NCI-H146 treated with DMSO at 0.1 percent for 48 hours (cell line): ENCODE data around the gene OR2T3.
"Not testable (repeated sequence)": the region's sequence is repeated elsewhere in the genome, so short reads cannot be mapped to it uniquely, and the experiment has no call there.

Experiments used
- DNase-seq: peaks from one replicate; lab custom pipeline; 2025; ENCODE audit not compliant: unreplicated experiment; lab: John Stamatoyannopoulos, UW

Gene OR2T3

GRCh38 chr1:248473051-248473450 is at the start of gene OR2T3:
OR2T3 (plus strand) TSS chr1:248473351; CDS start chr1:248473351, 0 bp downstream.
- DNase-seq = not testable (repeated sequence)

GRCh38 chr1:248427526-248428191 is 45.5 kb upstream of the OR2T3 start:
- DNase-seq = not testable (repeated sequence)

DNA sequence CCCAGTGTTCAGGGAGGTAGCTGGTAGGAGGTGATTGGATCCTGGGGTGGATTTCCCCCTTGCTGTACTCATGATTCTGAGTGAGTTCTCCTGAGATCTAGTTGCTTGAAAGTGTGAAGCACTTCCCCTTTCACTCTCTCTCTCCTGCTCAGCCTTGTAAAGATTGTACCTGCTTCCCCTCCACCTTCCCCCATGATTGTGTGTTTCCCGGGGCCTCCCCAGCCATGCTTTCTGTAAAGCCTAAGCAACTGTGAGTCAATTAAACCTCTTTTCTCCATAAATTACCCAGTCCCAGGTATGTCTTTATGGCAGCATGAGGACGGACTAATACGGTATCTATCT is 45.0 kb upstream of the OR2T3 start:
- not testable (repeated sequence) for DNase-seq

GRCh38 chr1:248431683-248432082 is 41.5 kb upstream of the OR2T3 start:
- DNase-seq = not testable (repeated sequence)

DNA sequence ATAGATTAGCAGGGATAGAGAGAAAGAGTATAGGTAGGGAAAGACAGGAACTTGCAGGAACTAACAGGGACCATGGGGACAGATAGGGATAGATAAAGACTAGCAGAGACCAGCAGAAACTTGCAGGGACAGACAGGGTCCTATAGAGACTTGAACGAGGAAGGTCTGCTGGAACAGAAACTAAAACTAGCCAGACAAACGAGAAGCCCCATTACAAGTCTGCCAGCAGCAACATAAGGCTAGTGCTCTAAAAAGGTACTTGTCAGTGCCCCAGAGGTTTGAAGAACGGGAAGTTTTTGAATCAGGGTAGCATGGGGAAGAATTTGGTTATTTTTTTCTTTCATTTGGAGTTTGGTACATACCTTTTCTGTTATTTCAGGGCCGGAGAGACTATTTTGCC is 41.0 kb upstream of the OR2T3 start:
- DNase-seq = not testable (repeated sequence)

DNA sequence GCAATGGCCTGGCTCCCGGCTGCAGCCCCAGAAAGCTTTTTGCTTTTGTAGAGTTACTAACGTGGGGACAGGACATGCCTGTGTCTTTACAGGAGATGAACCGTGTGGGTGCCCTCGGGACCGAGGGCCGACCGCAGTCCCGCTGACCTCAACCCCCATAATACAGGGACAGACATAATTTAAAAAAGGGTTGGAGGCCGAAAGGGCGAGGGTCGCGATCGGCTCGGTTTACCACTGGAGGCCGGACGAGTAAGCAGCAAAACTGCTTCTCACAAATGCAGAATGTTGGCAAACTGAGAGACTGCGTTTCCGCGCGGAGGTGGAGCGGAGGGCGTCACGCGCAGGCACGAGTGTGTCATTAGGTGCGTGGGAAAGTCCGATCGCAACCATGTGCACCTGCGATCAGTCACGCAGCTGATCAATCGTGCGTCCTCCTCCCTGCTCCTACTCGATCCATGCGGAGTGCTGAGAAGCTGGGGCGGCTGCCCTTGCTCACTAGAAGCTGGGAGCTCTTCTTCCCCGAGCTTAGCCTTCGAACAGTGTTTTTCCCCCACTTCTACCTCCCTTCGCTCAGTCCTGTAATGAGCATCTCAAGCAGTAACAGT is 39.2 kb upstream of the OR2T3 start:
- DNase-seq = not testable (repeated sequence)

- DNase-seq = not testable (repeated sequence)
These were observed 38.2 kb upstream of the OR2T3 start for GRCh38 chr1:248434913-248435312.

DNA sequence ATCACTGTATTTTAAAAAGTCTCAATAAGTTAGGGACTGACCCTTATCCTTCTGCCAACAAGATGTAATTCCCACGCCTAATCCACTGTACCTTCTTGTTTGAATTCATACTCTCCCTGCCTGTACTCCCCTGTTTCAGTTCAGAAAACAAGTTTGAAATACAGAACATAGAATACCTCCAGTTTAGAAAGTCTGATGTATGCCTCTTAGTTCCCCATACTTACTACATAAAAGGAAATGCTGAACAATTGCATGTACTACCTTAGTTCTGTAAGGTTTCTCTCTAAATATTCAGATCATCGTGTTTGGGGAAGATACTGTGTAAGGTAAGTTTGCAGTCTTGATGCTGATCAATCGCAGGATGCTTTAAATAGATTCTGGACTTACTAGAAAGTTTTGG is 36.8 kb upstream of the OR2T3 start:
- DNase-seq = not testable (repeated sequence)

- DNase-seq = not testable (repeated sequence)
These were observed 34.5 kb upstream of the OR2T3 start for GRCh38 chr1:248438668-248439067.

DNA sequence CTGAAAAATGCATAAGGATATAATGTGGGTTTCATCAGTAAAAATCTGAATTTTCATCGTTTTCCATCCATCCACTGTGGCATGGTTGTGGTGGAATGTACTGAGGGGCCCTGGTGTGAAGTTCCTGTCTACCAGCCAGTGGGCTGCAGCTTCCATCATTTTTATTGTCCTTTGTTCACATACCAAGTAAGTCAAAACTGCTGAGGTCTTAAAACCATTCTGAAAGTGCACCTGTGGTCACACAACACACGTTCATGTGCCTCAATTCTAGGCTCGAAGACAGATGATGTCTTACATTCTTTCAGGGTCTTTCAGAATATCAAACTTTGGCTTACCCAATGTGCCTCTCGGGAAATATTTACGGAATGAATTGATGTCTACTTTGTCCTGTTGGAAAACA is 33.9 kb upstream of the OR2T3 start:
- not testable (repeated sequence) for DNase-seq

DNA sequence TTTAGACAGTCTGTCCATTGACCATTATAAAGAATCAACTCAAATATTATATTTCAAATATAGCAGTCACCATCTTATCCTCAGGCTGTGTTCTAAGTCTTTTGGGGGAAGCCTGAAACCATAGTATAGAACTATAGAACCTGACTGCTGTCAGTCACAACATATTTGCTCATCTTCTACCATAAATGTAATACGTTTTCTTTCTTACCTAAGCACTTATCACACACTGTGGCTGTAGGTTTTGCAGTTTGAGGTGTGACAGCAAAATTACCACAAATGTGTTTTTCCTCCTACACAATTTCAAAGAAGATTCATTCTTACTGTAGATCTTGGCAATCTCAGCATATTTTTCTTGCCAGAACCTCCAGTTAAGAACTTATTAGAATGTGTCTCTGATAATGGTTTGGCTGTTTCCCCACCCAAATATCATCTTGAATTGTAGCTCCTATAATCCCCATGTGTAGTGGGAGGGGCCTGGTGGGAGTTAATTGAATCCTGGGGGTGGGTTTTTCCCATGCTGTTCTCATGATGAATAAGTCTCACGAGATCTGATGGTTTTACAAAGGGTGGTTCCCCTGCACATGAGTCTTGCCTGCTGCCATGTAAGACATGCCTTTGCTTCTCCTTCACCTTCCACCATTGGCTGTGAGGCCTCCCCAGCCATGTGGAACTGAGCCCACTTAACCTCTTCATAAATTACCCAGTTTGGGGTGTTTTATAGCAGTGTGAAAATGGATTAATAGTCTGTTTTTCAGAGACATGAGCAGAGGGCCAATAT is 30.5 kb upstream of the OR2T3 start:
- not testable (repeated sequence) for DNase-seq

DNA sequence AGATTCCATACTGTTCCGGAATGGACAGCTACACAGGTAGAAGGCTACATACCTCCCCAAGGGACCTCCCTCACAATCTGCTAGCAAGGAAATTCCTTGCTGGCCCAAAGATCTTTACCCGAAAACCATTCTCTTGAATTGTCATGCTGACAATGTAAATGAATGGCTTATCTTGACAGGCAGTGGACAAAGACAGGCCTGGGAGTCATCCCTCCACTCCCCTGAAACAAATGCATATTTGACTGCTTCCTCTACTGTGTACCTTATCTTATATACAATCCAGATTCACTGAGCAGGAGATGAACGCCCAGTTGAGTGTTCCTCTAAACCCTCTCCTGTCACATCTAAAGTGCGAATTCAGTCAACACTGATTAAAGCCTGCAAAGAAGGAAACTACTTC is 28.5 kb upstream of the OR2T3 start:
- not testable (repeated sequence) for DNase-seq

DNA sequence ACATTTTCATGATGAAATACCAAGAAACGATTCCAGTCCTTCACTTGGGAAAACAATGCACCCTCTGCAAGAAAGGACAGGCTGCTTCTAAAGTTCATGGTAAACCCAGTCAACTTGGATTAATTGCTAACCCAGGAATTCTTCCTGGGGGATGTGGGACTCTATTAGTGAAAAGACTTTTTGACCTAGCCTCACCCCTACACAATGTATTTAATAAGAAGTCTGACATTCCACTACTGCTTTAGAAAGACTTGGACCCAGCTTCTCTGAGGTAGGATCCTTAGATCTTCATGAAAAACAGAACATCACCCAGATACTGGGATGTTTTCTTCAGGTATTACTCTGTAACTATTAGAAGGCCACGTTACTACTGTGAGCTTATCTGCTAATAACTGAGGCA is 27.8 kb upstream of the OR2T3 start, which contains the start of gene OR2T2:
Gene OR2T2, plus strand, starts transcription at position 239 of the 400 bp plus-strand sequence. CDS start 7,161 bp downstream, outside the sequence.
- DNase-seq = not testable (repeated sequence)

DNA sequence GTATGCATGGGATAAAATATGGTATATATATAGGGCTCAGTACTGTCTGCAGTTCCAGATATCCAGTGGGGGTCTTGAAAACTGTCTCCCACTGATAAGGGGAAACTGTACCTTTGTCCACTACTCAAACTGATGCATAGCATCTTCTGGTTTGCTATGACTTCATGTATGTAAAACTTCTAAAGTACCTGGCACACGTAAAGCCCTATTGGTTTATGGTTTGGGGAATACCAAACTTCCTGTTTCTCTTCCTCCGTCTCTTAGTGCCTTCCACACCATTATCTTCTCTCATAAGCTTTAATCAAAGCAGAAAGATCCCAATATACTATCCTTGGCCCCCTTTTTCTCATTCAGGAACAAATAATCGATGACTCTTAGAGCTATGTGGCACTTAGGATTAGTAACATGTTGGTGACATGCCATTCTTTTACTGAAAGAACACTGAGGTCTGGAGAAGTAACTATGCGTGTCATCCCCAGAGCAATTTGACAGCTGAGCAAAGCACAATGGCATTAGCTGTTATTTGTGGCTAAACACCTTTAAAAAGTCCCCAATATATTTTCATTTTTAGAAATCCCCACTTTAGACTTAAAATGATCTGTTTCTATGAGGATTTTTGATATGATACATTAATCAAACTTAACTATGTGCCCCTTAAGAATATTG is 24.6 kb upstream of the OR2T3 start:
- DNase-seq = not testable (repeated sequence)

- not testable (repeated sequence) for DNase-seq
These were observed 23.2 kb upstream of the OR2T3 start for GRCh38 chr1:248449821-248450465.

- DNase-seq = not testable (repeated sequence)
These were observed 22.5 kb upstream of the OR2T3 start for GRCh38 chr1:248450466-248451145.

GRCh38 chr1:248453619-248454018 is 19.5 kb upstream of the OR2T3 start:
- not testable (repeated sequence) for DNase-seq

DNA sequence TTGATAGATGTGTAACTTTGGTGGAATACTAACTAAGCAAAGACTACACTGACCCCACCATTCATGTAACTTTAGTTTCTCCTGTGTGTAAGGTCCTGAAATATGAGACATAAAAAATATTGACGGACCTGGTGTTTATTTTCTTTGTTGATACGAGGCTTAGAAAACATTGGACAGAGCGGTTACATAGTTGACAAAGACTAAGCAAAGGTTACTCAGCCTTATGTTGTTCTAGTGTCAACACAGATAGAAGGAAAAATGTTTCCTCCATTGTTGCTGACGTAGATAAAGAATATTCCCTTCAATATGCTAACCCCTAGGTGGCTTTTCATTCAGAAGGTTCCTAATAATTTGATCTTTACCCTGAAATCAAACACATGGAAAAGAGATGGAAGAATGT is 18.1 kb upstream of the OR2T3 start:
- not testable (repeated sequence) for DNase-seq

- not testable (repeated sequence) for DNase-seq
These were observed 16.5 kb upstream of the OR2T3 start for GRCh38 chr1:248456635-248457034.

GRCh38 chr1:248459117-248459516 is 14.0 kb upstream of the OR2T3 start:
- not testable (repeated sequence) for DNase-seq
